HG03139 (cell line): ENCODE measurements around the gene SF3A1.

ENCODE experiments used
- ATAC-seq: cut with Tn5 transposase; IDR thresholded peaks from one replicate; pipeline ENCODE4 v1.9.1; 2021; ENCODE audit not compliant: unreplicated experiment

Gene SF3A1

GRCh38 chr22:30289141-30289979 is 67.3 kb downstream of the SF3A1 start, which contains the start of gene CASTOR1:
CASTOR1 (minus strand) TSS chr22:30289505; CDS start chr22:30289497, 8 bp downstream.
- peak; percentile 47 for ATAC-seq

- no peak for ATAC-seq
These were observed 68.1 kb downstream of the SF3A1 start for GRCh38 chr22:30288419-30289140.

- no peak for ATAC-seq
These were observed 68.9 kb downstream of the SF3A1 start for GRCh38 chr22:30287648-30288418.

GRCh38 chr22:30286813-30287647 is 69.7 kb downstream of the SF3A1 start:
- ATAC-seq: no peak

DNA sequence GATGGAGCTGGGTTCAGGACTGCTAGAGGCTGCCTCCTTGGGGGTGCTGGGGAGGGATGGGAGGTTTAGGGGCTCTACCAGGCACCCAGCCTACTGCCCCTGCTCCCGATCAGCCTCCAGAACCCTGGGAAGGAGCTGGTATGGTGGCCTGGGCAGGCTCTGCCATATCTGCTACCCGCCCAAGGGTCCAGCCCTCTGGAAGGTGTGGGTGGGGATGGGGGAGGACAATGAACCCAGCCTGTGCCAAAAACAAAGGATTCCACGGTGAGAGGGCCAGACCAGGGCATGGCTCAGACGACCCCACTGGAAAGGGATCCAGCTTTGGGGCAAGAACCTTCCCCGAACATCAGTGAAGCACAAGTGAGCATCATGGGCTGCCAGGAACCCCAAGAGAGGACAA is 70.4 kb downstream of the SF3A1 start:
- ATAC-seq: no peak

DNA sequence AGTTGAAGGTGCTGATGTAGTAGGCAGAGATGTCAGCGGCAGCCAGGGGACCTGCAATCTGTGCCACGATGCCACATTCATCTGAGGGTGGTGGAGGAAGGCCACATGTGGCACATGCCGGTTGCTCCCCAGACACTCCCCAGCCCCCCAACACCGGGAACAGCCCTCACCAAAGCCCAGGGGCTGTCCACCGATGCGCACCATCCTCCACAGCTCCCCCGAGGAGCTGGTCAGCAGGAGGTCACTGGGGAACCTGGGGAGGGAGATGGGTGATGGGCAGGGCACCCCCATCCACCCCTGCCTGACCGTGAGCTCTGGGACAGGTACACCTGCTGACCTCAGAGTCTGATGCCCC is 70.9 kb downstream of the SF3A1 start:
- ATAC-seq: no peak

- no peak for ATAC-seq
These were observed 71.4 kb downstream of the SF3A1 start for GRCh38 chr22:30285176-30285845.

GRCh38 chr22:30284666-30285065 is 72.0 kb downstream of the SF3A1 start:
- ATAC-seq: no peak

- no peak for ATAC-seq
These were observed 72.5 kb downstream of the SF3A1 start for GRCh38 chr22:30284172-30284571.

DNA sequence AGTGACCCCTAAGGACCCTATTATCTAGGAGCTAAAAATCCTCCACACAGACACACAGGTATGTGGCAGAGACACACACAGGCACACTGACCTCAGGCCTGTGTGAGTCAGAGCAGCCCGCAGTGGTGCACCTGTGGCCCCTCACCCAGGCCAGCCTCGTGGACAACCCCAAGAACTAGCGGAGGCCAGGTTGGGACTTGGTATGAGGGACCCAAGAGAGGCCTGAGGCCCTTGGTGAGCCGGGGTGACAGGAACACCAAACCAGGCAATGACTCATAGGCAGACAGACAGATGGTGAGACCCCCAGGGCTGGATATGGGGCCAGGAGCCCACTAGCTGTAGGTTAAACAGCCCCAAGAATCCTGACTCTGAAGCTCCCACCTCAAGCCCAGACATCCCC is 73.4 kb downstream of the SF3A1 start:
- ATAC-seq: no peak

DNA sequence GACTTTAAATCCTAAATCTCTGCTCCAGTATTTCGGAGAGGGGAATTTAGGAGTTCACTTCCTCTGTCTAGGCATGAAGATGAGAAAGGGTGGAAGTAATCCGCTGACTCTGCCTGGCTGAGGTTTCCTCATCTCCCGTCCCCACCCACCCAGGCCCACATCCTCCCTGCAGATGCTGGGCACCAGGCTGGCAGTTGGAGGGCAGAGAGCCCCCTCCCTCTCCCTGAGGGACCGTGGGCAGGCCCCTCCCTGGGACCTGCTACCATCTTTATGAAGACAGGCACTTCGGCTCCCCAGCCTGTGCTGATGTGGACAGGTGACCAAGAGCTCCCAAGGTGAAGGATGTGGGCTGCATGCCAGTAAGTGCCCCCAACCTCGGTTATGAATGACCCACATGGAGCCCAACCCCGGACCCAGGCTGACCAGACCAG is 74.1 kb downstream of the SF3A1 start:
- no peak for ATAC-seq
